ENCODE results near the gene CDCA4.

CDCA4 gene

GRCh38 chr14:104996032-104996431 lies 24.9 kb downstream of the CDCA4 start:
- DNase-seq (ENCODE audit: extremely low read depth in 1 of 2, low read depth in 1 of 2): no peak

DNA sequence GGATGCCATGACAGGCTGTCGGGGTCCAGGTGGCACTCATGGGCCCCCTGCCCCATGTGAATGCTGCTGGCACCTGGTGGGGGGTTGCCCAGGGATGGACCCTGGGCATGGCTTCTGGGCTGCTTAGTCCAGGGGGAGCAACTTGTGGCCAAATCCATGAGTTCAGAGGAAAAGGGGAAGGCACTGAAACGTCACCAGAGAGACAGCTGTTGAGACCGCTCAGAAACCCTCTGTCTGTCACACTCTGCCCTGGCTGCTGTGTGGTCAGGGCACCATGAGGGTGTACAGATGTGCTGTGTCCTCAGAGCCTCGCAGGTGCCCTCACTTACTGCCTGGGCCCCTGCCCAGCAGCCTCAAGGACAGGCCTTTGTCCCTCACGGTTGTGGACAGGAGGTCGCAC lies 25.9 kb downstream of the CDCA4 start:
- no peak for DNase-seq (ENCODE audit: extremely low read depth in 1 of 2, low read depth in 1 of 2)

DNA sequence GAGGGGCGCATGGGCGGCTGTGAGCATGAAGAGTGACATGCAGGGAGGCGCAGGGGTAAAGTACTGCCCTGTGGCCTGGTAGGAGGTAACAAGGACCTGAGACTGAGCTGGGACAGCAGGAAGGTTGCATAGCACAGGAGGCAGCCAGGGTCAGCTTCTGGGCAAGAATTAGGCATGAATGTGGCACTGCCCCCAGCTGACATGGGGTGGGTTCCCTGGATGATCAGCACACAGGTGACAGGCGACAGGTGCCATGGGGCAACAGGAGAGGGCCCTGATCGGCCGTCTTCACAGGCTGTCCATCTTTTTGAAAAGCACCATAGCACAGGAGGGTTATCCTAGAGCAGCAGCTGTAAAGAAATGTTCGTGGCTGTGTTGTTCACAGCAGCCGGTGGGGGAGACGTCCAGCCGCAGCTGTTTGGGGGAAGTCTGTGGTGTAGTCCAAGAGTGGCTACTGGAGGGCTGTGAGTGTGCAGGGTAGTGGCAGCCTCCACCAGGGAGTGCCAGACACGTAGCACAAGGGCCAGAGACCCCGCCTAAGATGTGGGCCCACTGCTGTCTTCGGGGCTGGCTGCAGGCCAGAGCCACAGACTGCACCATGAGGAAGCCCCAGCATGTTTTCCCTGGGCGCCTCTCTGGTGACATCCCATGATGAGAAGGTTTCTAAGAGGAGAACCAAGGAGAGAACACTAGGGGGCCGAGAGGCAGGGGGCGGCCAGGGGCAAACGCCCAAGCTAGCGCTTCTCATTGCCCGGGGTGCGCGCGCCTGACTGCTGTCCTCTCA lies 26.9 kb downstream of the CDCA4 start:
- no peak for DNase-seq (ENCODE audit: extremely low read depth in 1 of 2, low read depth in 1 of 2)

- DNase-seq (ENCODE audit: extremely low read depth in 1 of 2, low read depth in 1 of 2): no peak
Observed at GRCh38 chr14:104993306-104993705, 27.6 kb downstream of the CDCA4 start.

DNA sequence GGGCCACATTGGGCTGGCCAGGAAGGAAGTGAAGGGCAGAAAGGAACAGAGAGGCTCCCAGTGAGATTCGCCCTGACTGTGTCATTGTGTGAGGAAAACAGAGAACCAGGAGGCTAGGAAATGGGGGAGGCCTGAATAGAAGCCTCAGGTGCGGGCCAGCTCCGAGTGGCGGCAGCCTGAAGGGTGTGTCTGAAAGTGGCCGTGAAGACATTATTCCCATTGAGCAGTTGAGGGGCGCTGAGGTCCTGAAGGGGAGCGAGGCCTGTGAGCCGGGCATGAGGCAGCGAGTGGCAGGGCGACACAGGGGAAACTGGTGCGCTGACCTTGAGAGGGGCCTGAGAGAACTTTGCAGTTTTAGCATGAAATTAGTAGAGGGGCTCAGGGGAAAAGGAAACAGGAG lies 28.4 kb downstream of the CDCA4 start:
- DNase-seq (ENCODE audit: extremely low read depth in 1 of 2, low read depth in 1 of 2): no peak

DNA sequence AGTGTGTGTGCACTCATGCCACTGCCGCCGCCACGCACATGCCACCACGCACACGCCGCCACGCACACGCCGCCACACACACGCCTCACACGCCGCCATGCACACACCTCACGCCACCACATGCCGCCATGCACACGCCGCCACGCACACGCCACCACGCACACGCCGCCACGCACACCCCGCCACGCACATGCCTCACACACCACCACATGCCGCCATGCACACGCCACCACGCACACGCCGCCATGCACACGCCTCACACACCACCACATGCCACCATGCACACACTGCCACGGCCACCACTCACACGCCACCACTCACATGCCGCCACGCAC lies 29.0 kb downstream of the CDCA4 start:
- no peak for DNase-seq (ENCODE audit: extremely low read depth in 1 of 2, low read depth in 1 of 2)

DNA sequence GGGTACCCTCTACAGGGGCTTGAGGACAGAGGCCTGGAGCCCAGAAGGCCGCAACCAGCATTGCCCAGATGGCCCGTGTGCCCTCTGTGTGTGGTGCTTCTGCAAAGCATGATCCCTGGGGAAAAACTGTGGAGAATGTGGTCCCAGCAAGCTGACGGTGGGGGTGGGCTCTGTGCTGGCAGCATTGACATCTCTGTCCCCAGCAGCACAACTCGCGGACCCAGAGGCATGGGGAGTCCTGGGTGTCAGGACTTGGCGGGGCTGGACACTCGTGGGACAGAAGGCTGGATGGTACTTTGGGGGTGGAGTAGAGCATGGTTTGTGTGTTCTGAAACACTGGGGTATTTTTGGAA lies 31.0 kb downstream of the CDCA4 start:
- no peak for DNase-seq (ENCODE audit: extremely low read depth in 1 of 2, low read depth in 1 of 2)

- no peak for DNase-seq (ENCODE audit: extremely low read depth in 1 of 2, low read depth in 1 of 2)
Observed at GRCh38 chr14:104989236-104989950, 31.5 kb downstream of the CDCA4 start.

- no peak for DNase-seq (ENCODE audit: extremely low read depth in 1 of 2, low read depth in 1 of 2)
Observed at GRCh38 chr14:104986487-104987164, 34.3 kb downstream of the CDCA4 start.

GRCh38 chr14:104985675-104986486 lies 35.0 kb downstream of the CDCA4 start, which contains the start of gene CLBA1:
CLBA1 (plus strand) TSS chr14:104985788; CDS start chr14:104986432, 644 bp downstream.
- peak; percentile 76 to 84 for DNase-seq (ENCODE audit: extremely low read depth in 1 of 2, low read depth in 1 of 2)

GRCh38 chr14:104984056-104984894 lies 36.6 kb downstream of the CDCA4 start:
- no peak for DNase-seq (ENCODE audit: extremely low read depth in 1 of 2, low read depth in 1 of 2)

GRCh38 chr14:104983231-104983721 lies 37.6 kb downstream of the CDCA4 start:
- DNase-seq (ENCODE audit: extremely low read depth in 1 of 2, low read depth in 1 of 2): no peak

DNA sequence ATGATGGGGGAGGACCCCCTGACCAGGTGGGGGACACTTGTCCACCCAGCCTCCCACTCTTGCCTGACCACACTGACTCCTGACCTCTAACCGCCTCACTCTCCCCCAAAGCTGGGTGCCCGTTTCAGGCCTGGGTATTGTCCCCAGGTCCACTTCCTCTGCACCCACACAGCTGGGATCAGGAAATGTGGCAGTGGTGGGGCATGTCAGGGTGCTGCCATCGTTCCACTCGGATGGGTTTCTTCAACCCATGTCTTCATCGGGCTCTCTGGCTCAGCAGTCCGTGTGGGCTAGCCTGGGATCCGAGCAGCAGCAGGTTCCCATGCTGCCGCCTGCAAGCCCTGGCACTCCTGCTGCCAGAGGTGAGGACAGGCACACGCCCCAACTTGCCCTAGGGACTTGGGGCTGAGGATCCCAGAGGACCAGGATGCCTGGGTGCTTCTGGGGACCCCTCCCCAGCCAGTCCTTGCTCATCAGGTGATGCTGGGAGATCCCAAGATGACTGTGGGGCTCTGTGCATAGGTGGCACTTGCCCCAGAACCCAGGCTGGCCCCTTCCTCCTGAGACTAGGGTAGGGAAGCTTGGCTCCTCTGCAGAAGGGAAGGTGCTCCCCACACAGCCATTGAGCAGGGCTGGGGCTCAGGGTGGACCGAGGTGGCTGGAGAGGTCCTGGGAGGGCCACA lies 38.2 kb downstream of the CDCA4 start:
- DNase-seq (ENCODE audit: extremely low read depth in 1 of 2, low read depth in 1 of 2): no peak

- DNase-seq (ENCODE audit: extremely low read depth in 1 of 2, low read depth in 1 of 2): no peak
Observed at GRCh38 chr14:104981699-104982541, 39.0 kb downstream of the CDCA4 start.

DNA sequence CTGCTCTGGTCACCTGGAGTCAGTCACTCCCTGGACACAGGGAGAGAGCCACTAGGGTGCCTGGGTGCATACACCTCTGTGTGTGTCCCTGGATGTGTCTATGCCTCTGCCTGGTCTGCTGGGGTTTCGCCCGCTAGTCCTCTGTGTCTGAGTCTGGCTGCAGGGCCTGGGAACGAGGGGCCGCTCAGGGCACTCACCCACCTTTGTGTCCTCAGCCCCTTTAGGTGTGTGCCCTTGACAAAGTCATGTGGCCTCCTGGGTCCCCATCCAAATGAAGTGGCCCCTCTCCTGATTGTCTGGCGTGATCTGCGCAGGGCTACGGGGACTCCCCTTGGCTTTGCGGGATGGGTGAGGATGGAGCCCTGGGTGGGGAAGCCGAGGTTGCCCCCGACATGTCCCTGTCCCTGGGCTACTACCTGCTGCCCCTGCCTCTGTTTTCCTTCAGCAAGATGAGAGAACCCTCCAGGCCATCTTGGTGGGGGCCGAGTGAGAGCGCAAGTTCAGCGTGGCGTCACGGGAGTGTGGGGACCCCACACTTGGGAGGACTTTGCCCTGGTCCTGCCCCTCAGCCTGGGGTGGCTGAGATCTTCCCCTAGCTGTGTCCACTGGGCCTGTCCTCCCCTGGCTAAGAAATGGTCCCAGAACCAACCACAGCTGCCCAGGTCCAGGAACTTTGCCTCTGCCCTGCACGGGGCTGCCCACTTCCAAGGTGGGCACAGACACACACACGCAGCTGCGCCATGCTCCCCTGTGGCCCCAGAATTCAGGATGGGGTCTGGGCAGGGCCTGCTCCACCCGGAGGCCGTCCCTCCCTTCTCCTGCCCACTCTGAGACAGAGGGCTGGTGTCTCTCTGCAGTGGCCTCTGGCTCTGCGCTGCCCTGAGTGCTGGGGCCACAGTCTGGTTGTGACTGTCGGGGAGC lies 40.0 kb downstream of the CDCA4 start:
- no peak for DNase-seq (ENCODE audit: extremely low read depth in 1 of 2, low read depth in 1 of 2)

DNA sequence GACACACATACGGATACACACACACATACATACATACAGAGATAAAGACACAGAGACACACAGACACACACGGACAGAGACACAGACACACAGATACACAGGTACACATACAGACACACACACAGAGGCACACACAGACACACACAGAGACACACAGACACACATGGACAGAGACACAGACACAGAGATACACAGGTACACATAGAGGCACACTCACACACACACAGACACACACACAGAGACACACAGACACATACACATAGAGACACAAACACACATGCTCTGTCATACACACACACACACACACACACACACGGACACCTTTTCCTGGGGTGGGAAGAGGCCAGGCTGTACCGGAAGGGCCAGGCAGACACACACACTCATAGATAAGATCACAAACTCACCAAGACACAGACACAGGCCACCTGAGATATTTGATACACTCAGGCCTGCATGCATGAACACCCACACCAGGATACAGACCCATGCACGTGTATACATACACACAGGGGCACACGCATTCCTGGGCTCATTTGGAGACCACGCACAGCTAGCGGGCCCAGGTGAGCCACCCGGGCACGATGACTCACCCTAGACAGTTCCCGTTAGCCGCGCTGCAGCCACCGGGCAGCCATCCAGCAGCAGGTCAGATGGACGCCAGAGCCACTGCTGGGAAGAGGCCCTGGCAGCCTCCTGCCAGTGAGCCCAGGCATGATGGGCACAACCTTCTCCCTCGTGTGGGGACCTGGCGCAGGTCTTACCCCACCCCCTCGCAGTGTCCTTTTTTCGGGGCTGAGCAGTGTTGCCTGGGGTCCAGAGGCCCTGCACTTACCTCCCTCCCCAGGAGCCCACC lies 40.9 kb downstream of the CDCA4 start:
- no peak for DNase-seq (ENCODE audit: extremely low read depth in 1 of 2, low read depth in 1 of 2)

All from stimulated activated CD8-positive, alpha-beta memory T cell treated with anti-CD3 and anti-CD28 coated beads, Interleukin-7, amount 100 ng/mL, for 48 hours (primary cell).